A673 (cell line): ENCODE data around the gene GPR132.

ENCODE experiments used
- CTCF ChIP-seq: fragments of 300-800, 200-600 bp; sonication (generic); conservative IDR thresholded peaks from 2 replicates; pipeline ENCODE4 v1.5.1; 2017; ENCODE audit warnings: low read depth, mild to moderate bottlenecking, antibody characterized with exemption, low read length, moderate library complexity, mixed read lengths
- EZH2 ChIP-seq: fragments of 200-600 bp; sonication (generic); IDR thresholded peaks from 2 replicates; pipeline ENCODE4 v1.6.1; 2017; ENCODE audit warnings: borderline replicate concordance, low read depth, mild to moderate bottlenecking, mixed read lengths, antibody characterized with exemption, low read length; ENCODE audit not compliant: poor library complexity, severe bottlenecking

DNA sequence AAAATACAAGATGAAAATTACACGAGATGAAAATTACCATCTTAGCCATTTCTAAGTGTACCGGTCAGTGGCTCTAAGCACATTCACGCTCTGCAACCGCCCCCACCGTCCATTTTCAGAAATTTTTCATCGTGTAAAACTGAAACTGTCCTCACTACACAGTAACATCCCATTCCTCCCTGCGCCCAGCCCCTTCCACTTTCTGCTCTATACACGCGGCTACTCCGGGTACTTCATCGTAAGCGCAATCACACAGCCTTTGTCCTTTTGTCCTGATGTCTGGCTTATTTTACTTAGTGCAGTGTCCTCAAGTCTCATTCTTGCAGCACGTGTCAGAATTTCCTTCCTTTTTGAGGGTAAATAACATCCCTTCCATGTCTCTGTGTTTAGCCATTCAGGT lies 3.6 kb upstream of the GPR132 start:
- TF ChIP-seq CTCF (no peak), EZH2 (no peak)
